ENCODE results near the gene RFX2. TPM values are rescaled to one million over a fixed set of nuclear protein-coding genes. Genes with fewer than 3 reads are reported as not detected.

Gene RFX2
- total and polyA plus RNA-seq, 4 donors = 0.67 to 5.1 (median 2.8) TPM

GRCh38 chr19:6047256-6047655 lies 63.0 kb downstream of the RFX2 start:
- no peak overlapping the region for H3K27ac ChIP-seq (ENCODE audit: low read depth in 1 of 2, low read length in 2 of 2)
- no peak for DNase-seq (ENCODE audit: low spot score)
- no peaks in the 10 kb centered on the region for H3K27me3 ChIP-seq (ENCODE audit: control insufficient read depth in 4 of 4, insufficient read depth in 4 of 4, low read length in 3 of 4)
- H3K9ac ChIP-seq (ENCODE audit: low read depth in 1 of 2, low read length in 2 of 2) = no peak overlapping the region
- TF ChIP-seq RXRA (IDR thresholded peaks at IDR 0.05) (no peak), FOXA1 (IDR thresholded peaks at IDR 0.05) (no peak), RAD21 (IDR thresholded peaks at IDR 0.05) (no peak)
- no peaks in the 10 kb centered on the region for H3K9me3 ChIP-seq (ENCODE audit: control insufficient read depth in 4 of 4, low read length in 3 of 4)
- H3K36me3 ChIP-seq (ENCODE audit: control insufficient read depth in 4 of 4, insufficient read depth in 3 of 4, low read depth in 1 of 4, low read length in 3 of 4) = no peaks in the 10 kb centered on the region
- WGBS = 94% methylated on average over 18 of the region's 18 CpGs
- H3K4me1 ChIP-seq (ENCODE audit: control insufficient read depth in 4 of 4, insufficient read depth in 4 of 4, low read length in 3 of 4) = peaks cover 0 to 7% (median 5%) of the 10 kb centered on the region in 4 donors
- H3K4me3 ChIP-seq (ENCODE audit: low read depth in 1 of 3, low read length in 3 of 3) = no peak overlapping the region

GRCh38 chr19:6045108-6045507 lies 65.2 kb downstream of the RFX2 start:
- TF ChIP-seq RAD21 (IDR thresholded peaks at IDR 0.05) (no peak), JUND (IDR thresholded peaks at IDR 0.05) (no peak), RXRA (IDR thresholded peaks at IDR 0.05) (no peak), ZBTB33 (IDR thresholded peaks at IDR 0.05) (no peak), REST (IDR thresholded peaks at IDR 0.05) (no peak), NR2F2 (IDR thresholded peaks at IDR 0.05) (no peak), GABPA (IDR thresholded peaks at IDR 0.05 in 1 of 2, conservative IDR thresholded peaks at IDR 0.05 in 1 of 2) (no peak), TAF1 (conservative IDR thresholded peaks at IDR 0.05) (no peak), HNF4A (conservative IDR thresholded peaks at IDR 0.05) (no peak), FOXA2 (IDR thresholded peaks at IDR 0.05) (no peak)
- no peaks in the 10 kb centered on the region for H3K9me3 ChIP-seq (ENCODE audit: control insufficient read depth in 4 of 4, low read length in 3 of 4)
- no peaks in the 10 kb centered on the region for H3K27me3 ChIP-seq (ENCODE audit: control insufficient read depth in 4 of 4, insufficient read depth in 4 of 4, low read length in 3 of 4)
- DNase-seq (ENCODE audit: low spot score) = no peak
- no peak overlapping the region for H3K9ac ChIP-seq (ENCODE audit: low read depth in 1 of 2, low read length in 2 of 2)
- no peaks in the 10 kb centered on the region for H3K36me3 ChIP-seq (ENCODE audit: control insufficient read depth in 4 of 4, insufficient read depth in 3 of 4, low read depth in 1 of 4, low read length in 3 of 4)
- WGBS = 93% methylated on average over 7 of the region's 7 CpGs
- peaks cover 0 to 7% (median 5%) of the 10 kb centered on the region in 4 donors for H3K4me1 ChIP-seq (ENCODE audit: control insufficient read depth in 4 of 4, insufficient read depth in 4 of 4, low read length in 3 of 4)
- no peak overlapping the region for H3K4me3 ChIP-seq (ENCODE audit: low read depth in 1 of 3, low read length in 3 of 3)
- no peak overlapping the region for H3K27ac ChIP-seq (ENCODE audit: low read depth in 1 of 2, low read length in 2 of 2)

GRCh38 chr19:6044056-6044805 lies 66.1 kb downstream of the RFX2 start:
- DNase-seq (ENCODE audit: low spot score) = peak; percentile 23
- WGBS = 94% methylated on average over 21 of the region's 21 CpGs
- peaks cover 0 to 2% (median 0%) of the 10 kb centered on the region in 4 donors for H3K36me3 ChIP-seq (ENCODE audit: control insufficient read depth in 4 of 4, insufficient read depth in 3 of 4, low read depth in 1 of 4, low read length in 3 of 4)
- no peak overlapping the region for H3K4me3 ChIP-seq (ENCODE audit: low read depth in 1 of 3, low read length in 3 of 3)
- peaks cover 0 to 7% (median 5%) of the 10 kb centered on the region in 4 donors for H3K4me1 ChIP-seq (ENCODE audit: control insufficient read depth in 4 of 4, insufficient read depth in 4 of 4, low read length in 3 of 4)
- H3K27ac ChIP-seq (ENCODE audit: low read depth in 1 of 2, low read length in 2 of 2) = no peak overlapping the region
- no peaks in the 10 kb centered on the region for H3K27me3 ChIP-seq (ENCODE audit: control insufficient read depth in 4 of 4, insufficient read depth in 4 of 4, low read length in 3 of 4)
- H3K9ac ChIP-seq (ENCODE audit: low read depth in 1 of 2, low read length in 2 of 2) = no peak overlapping the region
- H3K9me3 ChIP-seq (ENCODE audit: control insufficient read depth in 4 of 4, low read length in 3 of 4) = no peaks in the 10 kb centered on the region
- no peak for TF ChIP-seq HNF4G (IDR thresholded peaks at IDR 0.05)
- TF ChIP-seq JUND (IDR thresholded peaks at IDR 0.05) = no peak
- TF ChIP-seq FOXA1 (IDR thresholded peaks at IDR 0.05) = no peak
- no peak for TF ChIP-seq RXRA (IDR thresholded peaks at IDR 0.05)
- no peak for TF ChIP-seq NR2F2 (IDR thresholded peaks at IDR 0.05)
- no peak for TF ChIP-seq CTCF (IDR thresholded peaks at IDR 0.05; ENCODE audit: low read depth, low read length, missing input control)
- TF ChIP-seq GABPA (IDR thresholded peaks at IDR 0.05 in 1 of 2, conservative IDR thresholded peaks at IDR 0.05 in 1 of 2) = no peak
- no peak for TF ChIP-seq REST (IDR thresholded peaks at IDR 0.05)
- no peak for TF ChIP-seq YY1 (IDR thresholded peaks at IDR 0.05)
- no peak for TF ChIP-seq RAD21 (IDR thresholded peaks at IDR 0.05)
- no peak for TF ChIP-seq ATF3 (IDR thresholded peaks at IDR 0.05)
